MG63 (cell line): ENCODE measurements around the gene MANSC4. TPM values are rescaled to one million over a fixed set of nuclear protein-coding genes. Genes with fewer than 3 reads are reported as not detected.

ENCODE experiments used
- DNase-seq: peaks from one replicate; pipeline ENCODE4 v3.0.0-alpha.2; 2020
- H3K27me3 ChIP-seq: fragments of 250-450 bp; sonication (Bioruptor Pico); 2 replicates; pipeline ENCODE4 v1.5.1; 2020; ENCODE audit warnings: mild to moderate bottlenecking, moderate library complexity
- H3K36me3 ChIP-seq: fragments of 250-450 bp; sonication (Bioruptor Pico); 2 replicates; pipeline ENCODE4 v1.5.1; 2020; ENCODE audit warnings: mild to moderate bottlenecking, moderate library complexity
- H3K4me3 ChIP-seq: fragments of 250-450 bp; sonication (Bioruptor Pico); 2 replicates; pipeline ENCODE4 v1.5.1; 2020; ENCODE audit warnings: mild to moderate bottlenecking, moderate library complexity
- H3K9me3 ChIP-seq: fragments of 250-450 bp; sonication (Bioruptor Pico); 2 replicates; pipeline ENCODE4 v1.5.1; 2020; ENCODE audit warnings: mild to moderate bottlenecking, moderate library complexity
- total RNA-seq: library from RNA; depleted of rRNA; stranded (reverse); fragments of >200 nt; shearing (Covaris generic); gene quantifications from 2 replicates; pipeline ENCODE4 v1.2.3, GENCODE V29; 2014; ENCODE audit warnings: low replicate concordance

Gene MANSC4
- total RNA-seq, 1 experiment from 2014 or later, result not detected

GRCh38 chr12:27806259-27806658, 26.2 kb upstream of the MANSC4 start:
- Histone ChIP-seq H3K36me3 (no peaks in the 10 kb centered on the region; the same call in 1 of the 2 replicates), H3K4me3 (no peak overlapping the region), H3K9me3 (no peaks in the 10 kb centered on the region), H3K27me3 (no peaks in the 10 kb centered on the region)
- DNase-seq, result no peak

- no peak for DNase-seq
- no peaks in the 10 kb centered on the region for H3K27me3 ChIP-seq
- H3K9me3 ChIP-seq, result no peaks in the 10 kb centered on the region
These were observed 25.2 kb upstream of the MANSC4 start for GRCh38 chr12:27805238-27805637.

DNA sequence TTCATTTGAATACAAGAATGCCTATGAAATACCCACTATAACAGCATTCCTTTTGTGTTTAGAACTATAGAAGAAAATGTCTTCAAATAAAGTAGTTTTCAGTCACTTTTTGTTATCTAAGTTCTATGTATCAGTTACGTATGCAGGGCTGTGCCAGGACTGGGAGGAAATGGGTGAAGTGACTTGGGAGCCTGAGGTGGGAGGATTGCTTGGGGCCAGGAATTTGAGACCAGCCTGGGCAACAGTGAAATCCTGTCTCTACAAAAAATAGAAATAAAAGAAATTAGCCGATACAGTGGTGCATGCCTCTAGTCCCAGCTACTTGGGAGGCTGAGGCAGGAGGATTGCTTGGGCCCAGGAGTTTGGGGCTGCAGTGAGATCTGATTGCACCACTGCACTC, 22.9 kb upstream of the MANSC4 start:
- no peaks in the 10 kb centered on the region for H3K9me3 ChIP-seq
- no peak overlapping the region for H3K4me3 ChIP-seq
- H3K27me3 ChIP-seq, result no peaks in the 10 kb centered on the region
- peaks cover 14% of the 10 kb centered on the region for H3K36me3 ChIP-seq
- no peak for DNase-seq

More at GRCh38 chr12:27805238-27805637, 25.2 kb upstream of the MANSC4 start:
- no peaks in the 10 kb centered on the region; the same call in 1 of the 2 replicates for H3K36me3 ChIP-seq
- H3K4me3 ChIP-seq, result no peak overlapping the region

GRCh38 chr12:27802511-27802910, 22.5 kb upstream of the MANSC4 start:
- peaks cover 18% of the 10 kb centered on the region for H3K36me3 ChIP-seq
- no peaks in the 10 kb centered on the region for H3K27me3 ChIP-seq
- no peaks in the 10 kb centered on the region for H3K9me3 ChIP-seq
- H3K4me3 ChIP-seq, result no peak overlapping the region
- DNase-seq, result no peak

DNA sequence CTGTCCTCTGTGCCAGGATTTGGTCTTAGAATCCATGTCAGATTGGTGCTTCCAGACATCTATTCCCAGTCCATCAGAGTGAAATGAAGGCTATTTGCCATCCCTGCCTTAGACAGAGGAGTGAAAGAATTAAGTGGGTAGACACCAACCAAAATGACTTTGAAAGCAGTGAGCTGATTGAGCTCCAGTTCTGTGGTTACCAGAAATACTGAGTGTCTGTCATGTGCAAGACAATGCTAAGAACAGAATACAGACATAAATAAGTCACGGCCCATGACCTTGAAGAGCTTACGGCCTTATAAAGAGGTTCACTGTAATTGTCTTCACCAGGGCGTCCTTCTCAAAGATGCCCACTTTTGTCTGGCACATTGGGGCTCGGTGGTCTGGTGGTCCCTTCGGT, 21.6 kb upstream of the MANSC4 start:
- Histone ChIP-seq H3K27me3 (no peaks in the 10 kb centered on the region), H3K9me3 (no peaks in the 10 kb centered on the region), H3K4me3 (no peak overlapping the region), H3K36me3 (peaks cover 26% of the 10 kb centered on the region)
- DNase-seq, result no peak

DNA sequence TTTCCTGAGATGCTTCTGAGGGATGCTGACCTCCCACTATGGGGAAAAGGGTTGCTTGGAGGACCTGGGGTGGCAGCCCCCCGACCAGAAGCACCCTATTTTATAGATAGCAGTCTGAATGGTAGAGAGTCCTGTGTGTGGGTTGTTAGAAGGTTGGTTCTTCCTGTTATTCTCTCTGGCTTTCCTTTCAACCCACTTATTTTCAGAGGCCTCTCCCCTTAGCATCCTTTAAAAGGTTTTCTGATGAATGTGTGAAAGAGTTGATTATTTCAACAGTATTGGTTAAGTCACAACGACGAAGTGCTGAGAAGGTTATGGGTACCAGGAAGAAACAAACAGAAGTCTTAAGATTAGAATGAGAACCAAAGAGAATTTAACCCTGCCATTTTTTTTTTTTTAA, 20.8 kb upstream of the MANSC4 start:
- Histone ChIP-seq H3K27me3 (no peaks in the 10 kb centered on the region), H3K4me3 (no peak overlapping the region)

GRCh38 chr12:27797301-27798025, 17.4 kb upstream of the MANSC4 start:
- no peak for DNase-seq
- H3K36me3 ChIP-seq, result peaks cover 60% of the 10 kb centered on the region
- H3K27me3 ChIP-seq, result no peaks in the 10 kb centered on the region
- no peaks in the 10 kb centered on the region for H3K9me3 ChIP-seq
- no peak overlapping the region for H3K4me3 ChIP-seq

More for the DNA sequence above, 20.8 kb upstream of the MANSC4 start:
- no peak for DNase-seq
- Histone ChIP-seq H3K36me3 (peaks cover 32% of the 10 kb centered on the region), H3K9me3 (no peaks in the 10 kb centered on the region)

DNA sequence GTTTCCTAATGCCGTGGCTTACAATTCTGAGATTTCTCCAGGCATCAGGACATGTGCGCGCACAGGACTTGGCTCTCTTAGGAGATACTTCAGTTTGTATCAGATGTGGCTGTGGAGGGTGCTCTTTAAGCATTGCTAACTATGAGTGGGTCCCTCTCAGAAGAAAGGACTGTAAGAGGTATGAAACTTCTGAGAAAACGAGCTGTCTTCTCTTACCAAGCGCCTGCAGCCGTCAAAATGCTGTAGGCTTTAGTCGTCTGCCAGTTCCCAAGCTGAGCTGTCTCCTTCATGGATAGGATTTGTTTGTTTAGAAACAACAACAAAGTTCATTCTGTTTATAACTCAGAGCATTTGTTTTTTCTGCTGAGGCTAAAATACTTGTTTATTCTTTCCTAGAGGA, 16.1 kb upstream of the MANSC4 start:
- H3K4me3 ChIP-seq, result no peak overlapping the region
- no peak for DNase-seq
- H3K9me3 ChIP-seq, result no peaks in the 10 kb centered on the region
- H3K27me3 ChIP-seq, result no peaks in the 10 kb centered on the region
- peaks cover 72% of the 10 kb centered on the region for H3K36me3 ChIP-seq

- no peak for DNase-seq
- H3K4me3 ChIP-seq, result no peak overlapping the region
- H3K27me3 ChIP-seq, result no peaks in the 10 kb centered on the region
- H3K9me3 ChIP-seq, result no peaks in the 10 kb centered on the region
- H3K36me3 ChIP-seq, result peaks cover 79% of the 10 kb centered on the region
These were observed 15.0 kb upstream of the MANSC4 start for GRCh38 chr12:27794818-27795584.

DNA sequence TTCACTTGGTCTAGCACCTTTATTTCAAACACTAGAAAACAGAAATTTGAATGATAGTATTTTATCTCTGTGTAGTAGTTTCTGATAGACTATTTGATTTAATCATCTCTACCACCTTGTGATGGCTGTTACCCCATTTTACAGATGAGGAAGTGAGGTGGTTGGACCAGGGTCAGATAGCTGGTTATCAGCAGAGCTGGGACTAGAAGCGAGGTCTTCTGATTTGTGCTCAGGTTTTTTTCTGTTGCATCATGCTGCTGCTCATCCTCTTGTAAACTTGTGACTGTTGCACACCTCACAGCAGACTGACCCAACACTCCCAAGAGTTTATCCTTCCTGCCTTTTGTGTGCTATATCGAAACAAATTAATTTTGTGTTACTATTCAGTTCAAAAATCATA, 10.1 kb upstream of the MANSC4 start:
- Histone ChIP-seq H3K36me3 (peaks cover 63% of the 10 kb centered on the region), H3K27me3 (no peaks in the 10 kb centered on the region), H3K4me3 (no peak overlapping the region), H3K9me3 (no peaks in the 10 kb centered on the region)
- no peak for DNase-seq

GRCh38 chr12:27787559-27787958, 7.5 kb upstream of the MANSC4 start:
- H3K27me3 ChIP-seq, result no peaks in the 10 kb centered on the region
- DNase-seq, result no peak
- H3K36me3 ChIP-seq, result peaks cover 54% of the 10 kb centered on the region
- no peaks in the 10 kb centered on the region for H3K9me3 ChIP-seq
- H3K4me3 ChIP-seq, result no peak overlapping the region

DNA sequence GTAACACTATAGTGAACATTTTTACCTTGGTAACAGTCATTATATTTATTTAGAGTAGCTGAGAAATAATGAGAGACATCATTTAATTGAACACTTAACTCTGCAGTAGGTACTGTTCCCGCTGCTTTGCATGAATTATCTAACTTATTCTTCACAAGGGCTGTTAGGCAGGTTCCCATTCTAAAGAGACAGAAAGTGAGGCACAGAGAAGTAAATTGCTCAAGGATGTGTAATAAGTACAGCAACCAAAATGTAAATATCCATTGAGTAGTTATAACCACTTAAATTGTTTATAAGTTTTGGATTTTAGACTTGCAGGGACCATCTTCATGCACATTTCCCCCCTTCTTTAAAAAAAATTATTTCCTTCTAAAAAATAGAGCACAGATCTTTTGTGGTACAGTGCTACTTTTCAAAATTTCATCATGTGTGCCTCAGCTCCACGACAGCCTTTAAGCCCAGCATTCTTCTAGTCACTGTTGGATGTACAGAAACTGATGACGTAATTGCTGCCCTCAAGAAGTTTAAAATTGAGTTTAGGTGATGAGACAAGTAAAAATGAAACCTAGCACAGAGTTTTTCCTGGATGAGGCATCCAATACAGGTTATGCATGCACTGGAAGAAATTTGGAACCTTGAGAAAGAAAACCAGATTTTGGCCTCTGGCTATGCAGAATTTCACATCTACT, 6.0 kb upstream of the MANSC4 start:
- H3K36me3 ChIP-seq, result peaks cover 54% of the 10 kb centered on the region
- DNase-seq, result no peak
- H3K27me3 ChIP-seq, result no peaks in the 10 kb centered on the region
- H3K4me3 ChIP-seq, result no peak overlapping the region
- no peaks in the 10 kb centered on the region for H3K9me3 ChIP-seq

DNA sequence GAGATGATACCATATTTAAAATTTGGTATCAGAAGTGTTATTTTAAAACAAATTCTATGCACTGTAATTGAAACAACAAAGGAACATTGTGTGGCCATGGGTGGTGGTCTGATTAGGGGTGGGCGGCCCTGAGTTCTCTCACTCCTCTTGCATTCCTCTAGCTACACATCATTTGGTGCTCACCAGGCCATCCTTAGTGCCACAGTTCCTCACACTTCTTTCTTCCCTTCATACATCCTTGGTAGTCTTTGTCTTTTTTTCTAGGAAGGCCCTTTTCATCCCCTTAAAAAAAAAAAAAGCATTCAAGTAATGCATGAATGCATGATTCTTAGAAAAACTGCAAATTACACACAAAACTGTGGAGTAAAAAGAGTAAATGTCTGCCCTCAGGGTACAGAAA, 2.4 kb upstream of the MANSC4 start:
- Histone ChIP-seq H3K36me3 (peaks cover 42% of the 10 kb centered on the region), H3K4me3 (no peak overlapping the region; the same call in 1 of the 2 replicates), H3K27me3 (no peaks in the 10 kb centered on the region), H3K9me3 (no peaks in the 10 kb centered on the region)
- DNase-seq, result no peak

- no peak for DNase-seq
- peaks cover 38% of the 10 kb centered on the region for H3K36me3 ChIP-seq
- peak overlapping the region; percentile 76 for H3K4me3 ChIP-seq
- H3K27me3 ChIP-seq, result no peaks in the 10 kb centered on the region
- H3K9me3 ChIP-seq, result no peaks in the 10 kb centered on the region
These were observed 1.6 kb upstream of the MANSC4 start for GRCh38 chr12:27781680-27782079.

DNA sequence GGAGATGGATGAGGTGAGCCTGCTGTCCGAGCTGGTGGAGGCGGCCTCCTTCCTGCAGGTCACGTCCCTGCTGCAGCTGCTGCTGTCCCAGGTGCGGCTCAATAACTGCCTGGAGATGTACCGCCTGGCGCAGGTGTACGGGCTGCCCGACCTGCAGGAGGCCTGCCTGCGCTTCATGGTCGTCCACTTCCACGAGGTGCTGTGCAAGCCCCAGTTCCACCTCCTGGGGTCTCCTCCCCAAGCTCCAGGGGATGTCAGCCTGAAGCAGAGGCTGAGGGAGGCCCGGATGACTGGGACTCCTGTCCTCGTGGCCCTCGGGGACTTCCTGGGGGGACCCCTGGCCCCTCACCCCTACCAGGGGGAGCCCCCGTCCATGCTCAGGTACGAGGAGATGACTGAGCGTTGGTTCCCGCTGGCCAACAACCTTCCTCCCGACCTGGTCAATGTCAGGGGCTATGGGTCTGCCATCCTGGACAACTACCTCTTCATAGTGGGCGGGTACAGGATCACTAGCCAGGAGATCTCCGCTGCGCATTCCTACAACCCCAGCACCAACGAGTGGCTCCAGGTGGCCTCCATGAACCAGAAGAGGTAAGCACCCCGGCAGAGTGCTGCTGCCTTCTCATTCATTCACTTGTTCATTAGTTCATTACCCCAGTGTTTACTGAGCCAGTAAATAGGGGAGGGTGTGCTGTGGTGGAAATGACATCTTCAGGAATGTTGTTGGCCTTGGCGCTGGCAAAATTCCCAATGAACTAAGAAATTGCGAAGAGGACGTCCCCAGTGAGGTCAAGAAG, 774 bp upstream of the MANSC4 start:
- H3K4me3 ChIP-seq, result peak overlapping the region; percentile 76
- no peaks in the 10 kb centered on the region for H3K27me3 ChIP-seq
- H3K9me3 ChIP-seq, result no peaks in the 10 kb centered on the region
- DNase-seq, result peak; percentile 35
- peaks cover 34% of the 10 kb centered on the region for H3K36me3 ChIP-seq

DNA sequence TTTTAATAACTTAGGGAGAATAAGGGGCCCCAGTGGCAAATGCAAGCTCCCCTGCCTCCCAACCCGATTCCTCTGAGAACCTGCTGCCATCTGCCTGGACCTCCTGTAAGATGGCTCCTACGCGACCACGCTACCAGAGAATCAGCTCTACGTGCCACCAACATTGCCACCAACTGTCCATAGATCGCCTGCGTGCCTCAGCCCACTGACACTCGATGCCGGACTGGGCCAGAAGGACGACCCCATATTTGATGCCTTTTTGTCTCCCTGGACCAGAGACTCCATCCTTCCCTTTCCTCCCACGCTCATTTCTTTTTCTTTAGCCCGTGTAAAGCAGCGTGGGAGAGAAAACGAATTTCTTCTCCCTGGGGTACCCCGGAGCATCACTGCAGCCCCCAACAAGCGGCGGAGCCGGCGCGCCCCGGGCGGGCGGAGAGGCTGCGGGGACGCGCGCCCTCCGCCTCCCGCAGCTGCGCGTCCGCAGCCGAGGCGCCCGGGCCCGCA, 568 bp downstream of the MANSC4 start:
- no peaks in the 10 kb centered on the region for H3K9me3 ChIP-seq
- peak; percentile 6 for DNase-seq
- peak overlapping the region; percentile 76 for H3K4me3 ChIP-seq
- no peaks in the 10 kb centered on the region for H3K27me3 ChIP-seq
- peaks cover 26% of the 10 kb centered on the region for H3K36me3 ChIP-seq
